A549 (cell line): Measurements from ENCODE around the gene HMCES. TPM values are rescaled to one million over a fixed set of nuclear protein-coding genes. Genes with fewer than 3 reads are reported as not detected.

ENCODE experiments used
- ATAC-seq, 2 experiments: fragments of 200-7000 bp in 1 of 2; fragments of >200 bp in 1 of 2; cut with Nextera tagmentation in 1 of 2; cut with Tn5 transposase in 1 of 2; 3 replicates each; pipeline versions ENCODE4 v1.8.0 to v1.9.1; 2018 to 2020; ENCODE audit warnings: mild to moderate bottlenecking in 1 of 2, moderate library complexity in 1 of 2
- CTCF ChIA-PET: fragments of 300-600 bp; sonication (Branson Sonifier 250); formaldehyde crosslinking; extraction: SDS; loops from one replicate; lab custom pipeline; 2021; ENCODE audit warnings: antibody characterized with exemption, inconsistent platforms; lab: Yijun Ruan, JAX
- POLR2A ChIA-PET: fragments of 350-600 bp; formaldehyde crosslinking; extraction: SDS; loops from one replicate; lab custom pipeline; 2021; ENCODE audit warnings: antibody characterized with exemption, inconsistent platforms; lab: Yijun Ruan, JAX
- DNase-seq, 2 experiments: peaks; one replicate each; pipeline versions ENCODE4 v3.0.0 to v3.0.0-alpha.2; 2011 to 2016; ENCODE audit warnings: low read depth in 1 of 2, low spot score in 1 of 2
- FAIRE-seq: peaks from 2 replicates; lab custom pipeline; 2011; peaks lifted over from hg19 to GRCh38; lab: Jason Lieb, UNC
- H3K27ac ChIP-seq, 2 experiments: fragments of >200 bp; sonication (Bioruptor Twin); formaldehyde crosslinking; 3 replicates each; pipeline ENCODE4 v1.5.1; 2016 to 2017
- H3K4me1 ChIP-seq: fragments of >200 bp; sonication (Bioruptor Twin); formaldehyde crosslinking; 3 replicates; pipeline ENCODE4 v1.6.1; 2016
- H3K4me2 ChIP-seq: fragments of >200 bp; sonication (Bioruptor Twin); formaldehyde crosslinking; 3 replicates; pipeline ENCODE4 v1.6.1; 2016
- H3K4me3 ChIP-seq: fragments of >200 bp; sonication (Bioruptor Twin); formaldehyde crosslinking; 3 replicates; pipeline ENCODE4 v1.5.1; 2016
- H3K9me3 ChIP-seq: fragments of >200 bp; sonication (Bioruptor Twin); formaldehyde crosslinking; 3 replicates; pipeline ENCODE4 v1.6.1; 2016
- CBX2 ChIP-seq: fragments of 200-600 bp; sonication (generic); IDR thresholded peaks from 2 replicates; pipeline ENCODE4 v1.6.1; 2016; ENCODE audit warnings: low read depth, mild to moderate bottlenecking, borderline replicate concordance
- CBX8 ChIP-seq: fragments of 200-600 bp; sonication (generic); IDR thresholded peaks from 2 replicates; pipeline ENCODE4 v1.6.1; 2016
- EHF ChIP-seq: fragments of 250-450 bp; sonication (Bioruptor Pico); IDR thresholded peaks from 2 replicates; pipeline ENCODE4 v1.5.0; 2020; ENCODE audit warnings: mild to moderate bottlenecking
- EHMT2 ChIP-seq: fragments of 200-600 bp; sonication (generic); IDR thresholded peaks from 2 replicates; pipeline ENCODE4 v1.6.1; 2016; ENCODE audit warnings: antibody characterized with exemption, low read depth, mild to moderate bottlenecking, moderate library complexity
- ESRRA ChIP-seq: fragments of 150-350 bp; IDR thresholded peaks from 2 replicates; pipeline ENCODE4 v1.6.1; 2014; ENCODE audit warnings: mild to moderate bottlenecking, low read length, borderline replicate concordance
- FOXS1 ChIP-seq: fragments of 250-450 bp; sonication (Bioruptor Pico); IDR thresholded peaks from 2 replicates; pipeline ENCODE4 v1.5.0; 2020; ENCODE audit warnings: mild to moderate bottlenecking, moderate library complexity
- GATA3 ChIP-seq: IDR thresholded peaks from 2 replicates; pipeline ENCODE4 v1.6.1; 2012; ENCODE audit warnings: borderline replicate concordance
- HDAC2 ChIP-seq: fragments of 200-600 bp; sonication (generic); IDR thresholded peaks from 2 replicates; pipeline ENCODE4 v1.6.1; 2016
- HMGXB4 ChIP-seq: fragments of 250-450 bp; sonication (Bioruptor Pico); IDR thresholded peaks from 2 replicates; pipeline ENCODE4 v1.5.0; 2021; ENCODE audit warnings: mild to moderate bottlenecking, moderate library complexity, borderline replicate concordance
- JUN ChIP-seq, 2 experiments: fragments of >200 bp; sonication (Bioruptor Twin); formaldehyde crosslinking; IDR thresholded peaks; 2 replicates in 1 of 2; 3 replicates in 1 of 2; pipeline ENCODE4 v1.6.1; 2016 to 2017
- KDM1A ChIP-seq: fragments of 200-600 bp; sonication (generic); IDR thresholded peaks from 2 replicates; pipeline ENCODE4 v1.6.1; 2016; ENCODE audit warnings: low read depth, mild to moderate bottlenecking
- KDM5A ChIP-seq: fragments of 200-600 bp; sonication (generic); IDR thresholded peaks from 2 replicates; pipeline ENCODE4 v1.6.1; 2016; ENCODE audit warnings: antibody characterized with exemption, mild to moderate bottlenecking
- MAFK ChIP-seq: fragments of 450-650 bp; IDR thresholded peaks from 2 replicates; pipeline ENCODE4 v1.6.1; 2014; ENCODE audit not compliant: partially characterized antibody
- MAX ChIP-seq: IDR thresholded peaks from 2 replicates; pipeline ENCODE4 v1.6.1; 2012
- NR3C1 ChIP-seq: fragments of >200 bp; sonication (Bioruptor Twin); formaldehyde crosslinking; IDR thresholded peaks from 3 replicates; pipeline ENCODE4 v1.6.1; 2017
- PHF8 ChIP-seq: fragments of 200-600 bp; sonication (generic); IDR thresholded peaks from 2 replicates; pipeline ENCODE4 v1.6.1; 2016; ENCODE audit warnings: low read depth, mild to moderate bottlenecking, antibody characterized with exemption, moderate library complexity, borderline replicate concordance
- POLR2A ChIP-seq: IDR thresholded peaks from 2 replicates; pipeline ENCODE4 v1.6.1; 2012; ENCODE audit warnings: mild to moderate bottlenecking, low read length
- RNF2 ChIP-seq: fragments of 200-600 bp; sonication (generic); IDR thresholded peaks from 2 replicates; pipeline ENCODE4 v1.6.1; 2016; ENCODE audit warnings: low read depth, mild to moderate bottlenecking, antibody characterized with exemption, moderate library complexity, borderline replicate concordance
- SREBF2 ChIP-seq: fragments of 450-650 bp; IDR thresholded peaks from 2 replicates; pipeline ENCODE4 v1.6.1; 2014; ENCODE audit warnings: mild to moderate bottlenecking, moderate library complexity
- TFCP2L1 ChIP-seq: fragments of 250-450 bp; sonication (Bioruptor Pico); IDR thresholded peaks from 2 replicates; pipeline ENCODE4 v1.5.0; 2021; ENCODE audit warnings: mild to moderate bottlenecking
- ZC3H11A ChIP-seq: fragments of 450-650 bp; IDR thresholded peaks from 2 replicates; pipeline ENCODE4 v1.6.1; 2014; ENCODE audit warnings: antibody characterized with exemption, mild to moderate bottlenecking
- ZFP36 ChIP-seq: fragments of 450-650 bp; IDR thresholded peaks from 2 replicates; pipeline ENCODE4 v1.6.1; 2014; ENCODE audit warnings: borderline replicate concordance; ENCODE audit not compliant: partially characterized antibody
- ZNF302 ChIP-seq: fragments of 250-450 bp; sonication (Bioruptor Pico); IDR thresholded peaks from 2 replicates; pipeline ENCODE4 v1.9.0; 2021; ENCODE audit warnings: inconsistent platforms, mild to moderate bottlenecking, moderate library complexity
- WGBS: methylation state at CpG from one replicate; pipeline ENCODE4 v1.1.6; 2017; ENCODE audit errors: missing lambda C conversion rate; 5-methylcytosine and 5-hydroxymethylcytosine counted together
- polyA plus RNA-seq, 4 experiments: library from polyadenylated mRNA; depleted of rRNA in 3 of 4; stranded (reverse); fragments of >200 nt; fragmentation: RNase III in 1 of 4; extraction: RNeasy Plus Mini Kit Qiagen cat#74134 plus additional on column Dnase treatment in 1 of 4; gene quantifications; 2 replicates in 3 of 4; 3 replicates in 1 of 4; pipeline ENCODE4 v1.2.3, GENCODE V29; 2011 to 2017
- TF ChIP-seq, protein P1 (sequence below): fragments of 200-600 bp; sonication (generic); IDR thresholded peaks from 2 replicates; pipeline ENCODE4 v1.6.1; 2016; ENCODE audit warnings: antibody characterized with exemption, mild to moderate bottlenecking, moderate library complexity

The HMCES gene
- polyA plus RNA-seq, 2 of the 4 experiments (the other 2 are of a cell fraction): 35.2 to 39.9 TPM

DNA sequence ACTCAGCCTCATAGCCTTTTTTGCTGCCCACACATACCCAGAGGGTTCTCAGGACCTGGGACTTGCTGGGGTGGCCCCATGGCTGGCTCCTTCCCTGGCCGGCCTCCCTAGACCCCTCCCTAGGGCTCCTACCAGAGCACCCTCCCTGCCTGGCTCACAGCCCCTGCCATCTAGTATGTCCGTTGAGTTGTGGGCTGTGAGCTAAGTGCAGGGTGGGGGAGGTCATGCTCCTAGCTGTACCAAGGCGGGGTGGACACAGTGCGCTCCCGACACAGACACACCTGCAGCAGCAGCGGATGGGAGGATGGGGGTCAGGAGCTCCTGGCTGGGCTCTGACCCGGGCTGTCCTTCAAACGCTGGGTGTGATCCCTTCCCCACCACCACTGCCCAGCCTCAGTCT, 41.6 kb downstream of the HMCES start:
- CTCF ChIA-PET: interaction anchor here (3.2 kb wide), 1 partner anchor 9 kb away, joined by 19 read pairs; no protein-coding TSS in a partner anchor

GRCh38 chr3:129320825-129321487, 42.3 kb downstream of the HMCES start:
- Histone ChIP-seq H3K9me3 (no peaks in the 10 kb centered on the region), H3K4me3 (no peak overlapping the region), H3K4me2 (no peak overlapping the region), H3K4me1 (peaks cover 6% of the 10 kb centered on the region; the same call in 1 of the 3 replicates), H3K27ac (no peak overlapping the region)
- ChIA-PET CTCF (no interaction called here), POLR2A (no interaction called here)
- no peak for FAIRE-seq
- TF ChIP-seq, protein P1, sequence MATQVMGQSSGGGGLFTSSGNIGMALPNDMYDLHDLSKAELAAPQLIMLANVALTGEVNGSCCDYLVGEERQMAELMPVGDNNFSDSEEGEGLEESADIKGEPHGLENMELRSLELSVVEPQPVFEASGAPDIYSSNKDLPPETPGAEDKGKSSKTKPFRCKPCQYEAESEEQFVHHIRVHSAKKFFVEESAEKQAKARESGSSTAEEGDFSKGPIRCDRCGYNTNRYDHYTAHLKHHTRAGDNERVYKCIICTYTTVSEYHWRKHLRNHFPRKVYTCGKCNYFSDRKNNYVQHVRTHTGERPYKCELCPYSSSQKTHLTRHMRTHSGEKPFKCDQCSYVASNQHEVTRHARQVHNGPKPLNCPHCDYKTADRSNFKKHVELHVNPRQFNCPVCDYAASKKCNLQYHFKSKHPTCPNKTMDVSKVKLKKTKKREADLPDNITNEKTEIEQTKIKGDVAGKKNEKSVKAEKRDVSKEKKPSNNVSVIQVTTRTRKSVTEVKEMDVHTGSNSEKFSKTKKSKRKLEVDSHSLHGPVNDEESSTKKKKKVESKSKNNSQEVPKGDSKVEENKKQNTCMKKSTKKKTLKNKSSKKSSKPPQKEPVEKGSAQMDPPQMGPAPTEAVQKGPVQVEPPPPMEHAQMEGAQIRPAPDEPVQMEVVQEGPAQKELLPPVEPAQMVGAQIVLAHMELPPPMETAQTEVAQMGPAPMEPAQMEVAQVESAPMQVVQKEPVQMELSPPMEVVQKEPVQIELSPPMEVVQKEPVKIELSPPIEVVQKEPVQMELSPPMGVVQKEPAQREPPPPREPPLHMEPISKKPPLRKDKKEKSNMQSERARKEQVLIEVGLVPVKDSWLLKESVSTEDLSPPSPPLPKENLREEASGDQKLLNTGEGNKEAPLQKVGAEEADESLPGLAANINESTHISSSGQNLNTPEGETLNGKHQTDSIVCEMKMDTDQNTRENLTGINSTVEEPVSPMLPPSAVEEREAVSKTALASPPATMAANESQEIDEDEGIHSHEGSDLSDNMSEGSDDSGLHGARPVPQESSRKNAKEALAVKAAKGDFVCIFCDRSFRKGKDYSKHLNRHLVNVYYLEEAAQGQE: no peak
- TF ChIP-seq MAFK: no peak
- no peak for TF ChIP-seq POLR2A
- TF ChIP-seq ESRRA: no peak
- TF ChIP-seq EHMT2: no peak
- no peak for TF ChIP-seq RNF2
- TF ChIP-seq PHF8: no peak
- no peak for TF ChIP-seq NR3C1
- no peak for TF ChIP-seq EHF (CRISPR knock-in tag)
- no peak for TF ChIP-seq HMGXB4 (CRISPR knock-in tag)
- TF ChIP-seq SREBF2: no peak
- no peak for TF ChIP-seq ZNF302
- TF ChIP-seq ZFP36: no peak
- TF ChIP-seq JUN (IDR thresholded peaks at IDR 0.05): no peak
- TF ChIP-seq HDAC2: no peak
- TF ChIP-seq ZC3H11A: no peak
- no peak for TF ChIP-seq FOXS1
- TF ChIP-seq CBX2: no peak
- DNase-seq: no peak
- no peak for ATAC-seq
- 80% methylated on average over 7 of the region's 7 CpGs for WGBS

More for the DNA sequence above, 41.6 kb downstream of the HMCES start:
- Histone ChIP-seq H3K9me3 (no peaks in the 10 kb centered on the region), H3K4me1 (peaks cover 6% of the 10 kb centered on the region; the same call in 1 of the 3 replicates)
- POLR2A ChIA-PET: no interaction called here
- TF ChIP-seq EHMT2 (no peak), GATA3 (no peak), MAX (no peak), KDM5A (no peak), KDM1A (no peak), TFCP2L1 (no peak), CBX8 (no peak)
- TF ChIP-seq, all 56 proteins: peak for 0
- Histone ChIP-seq H3K27ac (no peak overlapping the region), H3K4me3 (no peak overlapping the region), H3K4me2 (no peak overlapping the region)
- FAIRE-seq: no peak
- no peak for DNase-seq
- WGBS: 73% methylated on average over 2 of the region's 8 CpGs
- ATAC-seq: no peak
